Lower leg skin (tissue), 4 donors: ENCODE measurements around the gene TRPC4AP. TPM values are rescaled to one million over a fixed set of nuclear protein-coding genes. Genes with fewer than 3 reads are reported as not detected.

Experiments used
- DNase-seq, 2 donors: peaks; one replicate each; pipeline ENCODE4 v3.0.0-alpha.2; 2019; ENCODE audit warnings: low spot score in 2 of 2
- H3K4me3 ChIP-seq: fragments of 200-600 bp; sonication (generic); 2 replicates; pipeline ENCODE4 v1.5.1; 2017; ENCODE audit warnings: mild to moderate bottlenecking, low read depth; ENCODE audit not compliant: poor library complexity, severe bottlenecking
- POLR2A ChIP-seq, 2 donors: fragments of 450-650 bp; IDR thresholded peaks; one replicate each; pipeline ENCODE4 v1.6.1; 2016 to 2017; ENCODE audit warnings: antibody characterized with exemption in 2 of 2, mild to moderate bottlenecking in 1 of 2, moderate library complexity in 1 of 2
- WGBS, 2 donors: methylation state at CpG; one replicate each; pipeline ENCODE4 v1.1.5; 2018; 5-methylcytosine and 5-hydroxymethylcytosine counted together
- intact Hi-C: fragments of 100-400 bp; cut with DNase I; formaldehyde crosslinking; loops from one replicate; pipeline ENCODE4 v1.15.0; 2023; ENCODE audit warnings: low total_unique reads
- total RNA-seq, 4 donors: library from RNA; depleted of rRNA; stranded (reverse); fragments of >200 nt; gene quantifications; one replicate each; pipeline ENCODE4 v1.1.0, GENCODE V29; 2016
- TF ChIP-seq, protein P1 (sequence below), 3 donors: fragments of 450-650 bp; IDR thresholded peaks; one replicate each; pipeline ENCODE4 v1.5.1; 2016; ENCODE audit warnings: antibody characterized with exemption in 3 of 3, mild to moderate bottlenecking in 3 of 3, moderate library complexity in 2 of 3

TRPC4AP gene
- total RNA-seq, 4 donors from 2014 or later: 40.3 to 64.5 (median 50.0) TPM

GRCh38 chr20:34983995-34984735, 108.4 kb downstream of the TRPC4AP start:
- no peak for DNase-seq
- 31 to 34% methylated on average over 14 of the region's 14 CpGs for WGBS, 2 donors
- no peak overlapping the region for H3K4me3 ChIP-seq
- intact Hi-C loops: no loop called here
- TF ChIP-seq, protein P1, sequence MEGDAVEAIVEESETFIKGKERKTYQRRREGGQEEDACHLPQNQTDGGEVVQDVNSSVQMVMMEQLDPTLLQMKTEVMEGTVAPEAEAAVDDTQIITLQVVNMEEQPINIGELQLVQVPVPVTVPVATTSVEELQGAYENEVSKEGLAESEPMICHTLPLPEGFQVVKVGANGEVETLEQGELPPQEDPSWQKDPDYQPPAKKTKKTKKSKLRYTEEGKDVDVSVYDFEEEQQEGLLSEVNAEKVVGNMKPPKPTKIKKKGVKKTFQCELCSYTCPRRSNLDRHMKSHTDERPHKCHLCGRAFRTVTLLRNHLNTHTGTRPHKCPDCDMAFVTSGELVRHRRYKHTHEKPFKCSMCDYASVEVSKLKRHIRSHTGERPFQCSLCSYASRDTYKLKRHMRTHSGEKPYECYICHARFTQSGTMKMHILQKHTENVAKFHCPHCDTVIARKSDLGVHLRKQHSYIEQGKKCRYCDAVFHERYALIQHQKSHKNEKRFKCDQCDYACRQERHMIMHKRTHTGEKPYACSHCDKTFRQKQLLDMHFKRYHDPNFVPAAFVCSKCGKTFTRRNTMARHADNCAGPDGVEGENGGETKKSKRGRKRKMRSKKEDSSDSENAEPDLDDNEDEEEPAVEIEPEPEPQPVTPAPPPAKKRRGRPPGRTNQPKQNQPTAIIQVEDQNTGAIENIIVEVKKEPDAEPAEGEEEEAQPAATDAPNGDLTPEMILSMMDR (IDR thresholded peaks at IDR 0.05): no peak
- no peak for TF ChIP-seq POLR2A (IDR thresholded peaks at IDR 0.05)

DNA sequence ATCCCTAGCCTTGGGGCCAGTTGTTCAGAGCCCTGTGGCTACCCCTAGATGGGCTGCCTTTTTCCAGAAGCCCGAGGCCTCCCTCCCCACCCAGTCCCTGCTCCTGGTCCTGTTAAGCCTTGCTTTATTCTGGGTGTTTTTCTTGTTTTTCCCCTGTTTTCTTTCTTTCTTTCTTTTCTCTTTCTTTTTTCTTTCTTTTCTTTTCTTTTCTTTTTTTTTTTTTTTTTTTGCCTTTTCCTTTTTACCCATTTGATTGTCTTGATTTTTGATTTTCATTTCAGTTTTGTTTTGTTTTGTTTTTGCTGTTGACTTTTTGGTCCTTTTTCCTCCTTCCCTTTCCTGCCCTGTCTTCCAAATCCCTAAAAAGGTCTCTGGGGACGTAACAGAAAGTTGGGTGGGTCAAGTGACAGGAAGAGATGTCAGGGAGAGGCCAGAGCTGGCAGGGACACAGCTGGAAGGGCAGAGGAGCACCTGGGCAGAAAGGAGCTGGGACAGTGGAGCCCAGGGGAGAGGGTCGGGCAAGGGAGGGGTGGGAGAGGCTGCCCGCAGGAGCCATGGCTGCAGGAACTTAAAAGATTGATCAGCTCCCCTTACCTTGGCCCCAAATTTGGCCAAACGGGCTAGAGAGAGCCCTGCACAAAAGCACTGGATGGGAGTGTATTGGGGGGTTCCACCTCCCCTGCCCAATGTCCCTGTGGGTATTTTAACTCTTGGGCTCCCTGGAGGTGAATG, 109.4 kb downstream of the TRPC4AP start:
- intact Hi-C loops: no loop called here
- no peak for DNase-seq
- H3K4me3 ChIP-seq: no peak overlapping the region
- 45 to 56% methylated on average over 5 of the region's 5 CpGs for WGBS, 2 donors
- TF ChIP-seq, protein P1 (IDR thresholded peaks at IDR 0.05): no peak
- no peak for TF ChIP-seq POLR2A (IDR thresholded peaks at IDR 0.05)

- WGBS, 2 donors: 85 to 88% methylated on average over 21 of the region's 21 CpGs
- TF ChIP-seq, protein P1 (IDR thresholded peaks at IDR 0.05): no peak
- TF ChIP-seq POLR2A (IDR thresholded peaks at IDR 0.05): no peak
- intact Hi-C loops: no loop called here
- DNase-seq: no peak
- H3K4me3 ChIP-seq: no peak overlapping the region
These were observed 110.1 kb downstream of the TRPC4AP start for GRCh38 chr20:34982270-34983088.

DNA sequence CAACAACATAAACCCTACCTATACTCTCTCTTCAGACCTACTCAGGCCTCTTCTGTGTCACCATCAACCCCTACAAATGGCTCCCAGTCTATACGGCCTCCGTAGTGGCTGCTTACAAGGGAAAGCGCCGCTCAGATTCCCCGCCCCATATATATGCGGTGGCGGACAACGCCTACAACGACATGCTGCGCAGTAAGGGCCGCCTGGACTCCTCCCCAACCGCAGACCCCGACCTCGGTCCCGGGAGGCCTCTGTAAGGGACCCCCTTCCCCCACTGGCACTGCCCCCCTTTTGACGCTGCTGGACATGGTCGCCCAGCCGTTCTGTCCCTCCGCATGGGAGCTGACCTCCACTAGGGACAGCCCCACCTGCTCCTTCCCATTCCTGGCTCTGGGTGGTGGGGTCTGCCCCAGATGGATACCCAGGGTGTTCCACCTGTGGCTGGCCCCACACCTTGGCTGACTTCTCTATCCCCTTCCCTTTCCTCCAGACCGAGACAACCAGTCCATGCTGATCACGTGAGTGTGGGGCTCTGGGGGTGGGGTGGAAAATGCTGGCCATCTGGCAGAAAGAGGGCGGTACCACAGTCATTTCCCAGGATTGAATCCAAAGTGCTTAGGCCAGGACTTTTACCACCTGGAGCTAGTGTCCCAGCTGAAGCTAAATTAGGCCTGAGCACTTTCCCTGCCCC, 111.9 kb downstream of the TRPC4AP start:
- DNase-seq: no peak
- no peak for TF ChIP-seq POLR2A (IDR thresholded peaks at IDR 0.05)
- TF ChIP-seq, protein P1 (IDR thresholded peaks at IDR 0.05): no peak
- no peak overlapping the region for H3K4me3 ChIP-seq
- intact Hi-C loops: no loop called here
- 85 to 86% methylated on average over 22 of the region's 22 CpGs for WGBS, 2 donors

DNA sequence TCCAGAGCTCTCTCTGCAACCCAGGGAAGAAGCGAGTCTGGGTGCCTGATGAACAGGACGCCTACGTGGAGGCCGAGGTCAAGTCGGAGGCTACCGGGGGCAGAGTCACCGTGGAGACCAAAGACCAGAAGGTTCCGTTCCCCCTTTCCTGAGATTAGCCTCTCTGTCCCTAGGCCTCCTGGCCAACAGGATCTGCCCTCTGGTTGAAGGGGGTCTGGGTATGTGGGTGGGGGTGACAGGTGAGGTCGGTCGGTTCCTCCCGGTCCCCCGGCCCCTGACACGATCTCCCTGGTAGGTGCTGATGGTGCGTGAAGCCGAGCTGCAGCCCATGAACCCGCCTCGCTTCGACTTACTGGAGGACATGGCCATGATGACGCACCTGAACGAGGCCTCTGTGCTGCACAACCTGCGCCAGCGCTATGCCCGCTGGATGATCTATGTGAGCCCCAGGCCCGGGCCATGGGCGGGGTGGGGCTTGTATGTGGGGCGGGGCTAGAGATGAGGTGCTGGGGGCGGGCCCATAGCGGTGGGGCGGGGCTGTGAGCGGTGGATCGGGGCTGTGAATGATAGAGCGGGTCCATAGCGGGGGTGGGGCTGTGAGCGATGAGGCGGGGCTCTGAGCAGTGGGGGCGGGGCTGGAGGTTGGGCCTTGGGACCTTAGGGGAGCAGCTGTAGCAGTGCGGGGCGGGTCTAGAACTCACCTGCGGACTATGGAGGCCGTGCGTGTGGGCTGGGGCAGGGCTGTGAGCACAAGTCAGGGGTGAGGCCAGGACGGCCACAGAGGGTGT, 113.0 kb downstream of the TRPC4AP start:
- H3K4me3 ChIP-seq: no peak overlapping the region
- TF ChIP-seq, protein P1 (IDR thresholded peaks at IDR 0.05): no peak
- TF ChIP-seq POLR2A (IDR thresholded peaks at IDR 0.05): no peak
- no peak for DNase-seq
- WGBS, 2 donors: 77 to 81% methylated on average over 42 of the region's 42 CpGs
- intact Hi-C loops: no loop called here
